NK-92 (cell line): Measurements from ENCODE around the gene ST13.
"Not testable (repeated sequence)": the region's sequence is repeated elsewhere in the genome, so short reads cannot be mapped to it uniquely, and the experiment has no call there.

Experiments
- DNase-seq: peaks from one replicate; lab custom pipeline; 2025; ENCODE audit not compliant: unreplicated experiment; lab: John Stamatoyannopoulos, UW

Gene ST13

GRCh38 chr22:40789131-40789530 is 67.3 kb downstream of the ST13 start:
- DNase-seq, result no peak

DNA sequence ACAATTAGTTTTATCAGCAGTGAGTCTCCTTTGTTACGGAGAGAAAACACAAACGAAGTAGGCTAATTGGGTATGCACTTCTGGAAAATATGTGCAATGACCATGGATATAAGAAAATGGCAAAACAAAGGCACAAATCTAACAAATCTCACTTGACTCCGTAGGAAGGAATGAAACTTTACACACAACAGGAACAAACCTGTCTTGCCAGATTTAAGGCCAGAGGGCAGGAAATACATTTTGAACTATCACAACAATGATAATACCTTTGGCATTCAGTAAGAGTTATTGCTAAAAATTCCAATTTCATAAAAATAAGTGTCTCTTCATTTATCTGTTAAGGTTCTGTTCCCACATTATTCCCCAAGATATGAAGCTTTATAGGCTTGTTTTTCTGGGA is 73.9 kb downstream of the ST13 start:
- DNase-seq, result no peak

DNA sequence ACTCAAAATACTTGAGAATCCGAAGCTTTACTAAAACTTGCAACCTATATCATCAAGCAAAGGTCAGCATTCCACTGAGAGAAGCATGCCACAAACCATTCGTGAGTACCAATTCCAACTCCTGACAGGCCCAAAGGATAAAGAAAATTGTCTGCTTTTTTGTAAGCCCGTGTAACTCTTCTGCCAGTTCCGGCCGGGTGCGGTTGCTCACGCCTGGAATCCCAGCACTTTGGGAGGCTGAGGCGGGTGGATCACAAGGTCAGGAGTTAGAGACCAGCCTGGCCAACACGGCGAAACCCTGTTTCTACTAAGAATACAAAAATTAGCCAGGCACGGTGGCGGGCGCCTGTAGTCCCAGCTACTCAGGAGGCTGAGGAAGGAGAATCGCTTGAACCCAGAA is 74.7 kb downstream of the ST13 start:
- not testable (repeated sequence) for DNase-seq
